ENCODE data around the gene LAMP5. TPM values are rescaled to one million over a fixed set of nuclear protein-coding genes. Genes with fewer than 3 reads are reported as not detected.

The LAMP5 gene
- total RNA-seq: not detected in 2 replicates

GRCh38 chr20:9514461-9515213 lies at the start of gene LAMP5:
Gene LAMP5, plus strand, starts transcription at chr20:9514590. Its CDS starts 263 bp downstream, at chr20:9514853.
- DNase-seq (ENCODE audit: extremely low read depth, low read depth, low spot score): no peak

- no peak for DNase-seq (ENCODE audit: extremely low read depth, low read depth, low spot score)
Observed at GRCh38 chr20:9467995-9468394, 46.4 kb upstream of the LAMP5 start.

GRCh38 chr20:9474835-9475415 lies 39.5 kb upstream of the LAMP5 start:
- DNase-seq (ENCODE audit: extremely low read depth, low read depth, low spot score): no peak

- no peak for DNase-seq (ENCODE audit: extremely low read depth, low read depth, low spot score)
Observed at GRCh38 chr20:9475456-9475855, 38.9 kb upstream of the LAMP5 start.

- no peak for DNase-seq (ENCODE audit: extremely low read depth, low read depth, low spot score)
Observed at GRCh38 chr20:9476174-9476573, 38.2 kb upstream of the LAMP5 start.

- DNase-seq (ENCODE audit: extremely low read depth, low read depth, low spot score): no peak
Observed at GRCh38 chr20:9476637-9477036, 37.8 kb upstream of the LAMP5 start.

- no peak for DNase-seq (ENCODE audit: extremely low read depth, low read depth, low spot score)
Observed at GRCh38 chr20:9478771-9479170, 35.6 kb upstream of the LAMP5 start.

- no peak for DNase-seq (ENCODE audit: extremely low read depth, low read depth, low spot score)
Observed at GRCh38 chr20:9480066-9480465, 34.3 kb upstream of the LAMP5 start.

- no peak for DNase-seq (ENCODE audit: extremely low read depth, low read depth, low spot score)
Observed at GRCh38 chr20:9482180-9482579, 32.2 kb upstream of the LAMP5 start.

GRCh38 chr20:9483131-9483530 lies 31.3 kb upstream of the LAMP5 start:
- DNase-seq (ENCODE audit: extremely low read depth, low read depth, low spot score): no peak

- no peak for DNase-seq (ENCODE audit: extremely low read depth, low read depth, low spot score)
Observed at GRCh38 chr20:9485614-9486340, 28.6 kb upstream of the LAMP5 start.

GRCh38 chr20:9487231-9487630 lies 27.2 kb upstream of the LAMP5 start:
- no peak for DNase-seq (ENCODE audit: extremely low read depth, low read depth, low spot score)

GRCh38 chr20:9488063-9488462 lies 26.3 kb upstream of the LAMP5 start:
- DNase-seq (ENCODE audit: extremely low read depth, low read depth, low spot score): no peak

- DNase-seq (ENCODE audit: extremely low read depth, low read depth, low spot score): no peak
Observed at GRCh38 chr20:9490161-9490560, 24.2 kb upstream of the LAMP5 start.

- no peak for DNase-seq (ENCODE audit: extremely low read depth, low read depth, low spot score)
Observed at GRCh38 chr20:9490631-9491030, 23.8 kb upstream of the LAMP5 start.

GRCh38 chr20:9491324-9491723 lies 23.1 kb upstream of the LAMP5 start:
- DNase-seq (ENCODE audit: extremely low read depth, low read depth, low spot score): no peak

- DNase-seq (ENCODE audit: extremely low read depth, low read depth, low spot score): no peak
Observed at GRCh38 chr20:9492067-9492466, 22.3 kb upstream of the LAMP5 start.

GRCh38 chr20:9493803-9494202 lies 20.6 kb upstream of the LAMP5 start:
- no peak for DNase-seq (ENCODE audit: extremely low read depth, low read depth, low spot score)

GRCh38 chr20:9495701-9496100 lies 18.7 kb upstream of the LAMP5 start:
- no peak for DNase-seq (ENCODE audit: extremely low read depth, low read depth, low spot score)

- DNase-seq (ENCODE audit: extremely low read depth, low read depth, low spot score): no peak
Observed at GRCh38 chr20:9496155-9496554, 18.2 kb upstream of the LAMP5 start.

- no peak for DNase-seq (ENCODE audit: extremely low read depth, low read depth, low spot score)
Observed at GRCh38 chr20:9498322-9498721, 16.1 kb upstream of the LAMP5 start.

Data from glomerular endothelial cell (primary cell).